ENCODE measurements around the gene ITPR2. TPM values are rescaled to one million over a fixed set of nuclear protein-coding genes. Genes with fewer than 3 reads are reported as not detected.

ITPR2 gene
- total and polyA plus RNA-seq, 12 donors, result 5.1 to 144 (median 66.4) TPM

GRCh38 chr12:26621932-26622331 lies 211.1 kb downstream of the ITPR2 start:
- intact Hi-C loops (cut with DNase I), result no loop called here

GRCh38 chr12:26620907-26621306 lies 212.1 kb downstream of the ITPR2 start:
- WGBS, 4 donors, result 90 to 96% (median 95%) methylated on average over 5 of the region's 5 CpGs
- no peak overlapping the region for H3K27ac ChIP-seq
- H3K27me3 ChIP-seq, result no peaks in the 10 kb centered on the region
- no peak overlapping the region for H3K4me3 ChIP-seq
- intact Hi-C loops (cut with DNase I), result no loop called here
- TF ChIP-seq CTCF (IDR thresholded peaks at IDR 0.05), result no peak
- TF ChIP-seq POLR2A (IDR thresholded peaks at IDR 0.05), result no peak
- DNase-seq, result no peak
- H3K4me1 ChIP-seq (replicated peaks in 1 of 2), result no peaks in the 10 kb centered on the region
- no peaks in the 10 kb centered on the region for H3K9me3 ChIP-seq (replicated peaks in 1 of 3)
- H3K36me3 ChIP-seq (replicated peaks in 1 of 2), result peaks cover 0 to 45% of the 10 kb centered on the region in 2 donors

More at GRCh38 chr12:26621932-26622331, 211.1 kb downstream of the ITPR2 start:
- TF ChIP-seq POLR2A (IDR thresholded peaks at IDR 0.05), result no peak
- TF ChIP-seq CTCF (IDR thresholded peaks at IDR 0.05), result no peak
- no peak for DNase-seq
- Histone ChIP-seq H3K4me3 (no peak overlapping the region), H3K9me3 (replicated peaks in 1 of 3) (no peaks in the 10 kb centered on the region), H3K27ac (no peak overlapping the region), H3K4me1 (replicated peaks in 1 of 2) (no peaks in the 10 kb centered on the region), H3K36me3 (replicated peaks in 1 of 2) (peaks cover 0 to 45% of the 10 kb centered on the region in 2 donors), H3K27me3 (no peaks in the 10 kb centered on the region)
- 75 to 80% (median 77%) methylated on average over 3 of the region's 3 CpGs for WGBS, 4 donors

GRCh38 chr12:26617513-26617912 lies 215.5 kb downstream of the ITPR2 start:
- intact Hi-C loops (cut with DNase I), result loop anchor here in 1 of 2 donors (10.0 kb wide), 1 partner anchor 63 kb away; no protein-coding TSS in a partner anchor
- Histone ChIP-seq H3K27me3 (no peaks in the 10 kb centered on the region), H3K4me3 (no peak overlapping the region), H3K9me3 (replicated peaks in 1 of 3) (no peaks in the 10 kb centered on the region), H3K27ac (no peak overlapping the region), H3K4me1 (replicated peaks in 1 of 2) (no peaks in the 10 kb centered on the region), H3K36me3 (replicated peaks in 1 of 2) (peaks cover 0 to 43% of the 10 kb centered on the region in 2 donors)
- DNase-seq, result no peak
- TF ChIP-seq CTCF (IDR thresholded peaks at IDR 0.05), result no peak
- TF ChIP-seq POLR2A (IDR thresholded peaks at IDR 0.05), result no peak
- 89 to 100% (median 92%) methylated on average over 1 of the region's 1 CpG for WGBS, 4 donors

GRCh38 chr12:26614011-26614616 lies 218.9 kb downstream of the ITPR2 start:
- intact Hi-C loops (cut with DNase I), result loop anchor here in 1 of 2 donors (10.0 kb wide), 1 partner anchor 59 kb away; no protein-coding TSS in a partner anchor
- peaks cover 0 to 9% of the 10 kb centered on the region in 2 donors for H3K36me3 ChIP-seq (replicated peaks in 1 of 2)
- H3K27me3 ChIP-seq, result no peaks in the 10 kb centered on the region
- H3K4me3 ChIP-seq, result no peak overlapping the region
- H3K4me1 ChIP-seq (replicated peaks in 1 of 2), result no peaks in the 10 kb centered on the region
- 45 to 65% (median 58%) methylated on average over 3 of the region's 3 CpGs for WGBS, 4 donors
- no peak for TF ChIP-seq POLR2A (IDR thresholded peaks at IDR 0.05)
- TF ChIP-seq CTCF (IDR thresholded peaks at IDR 0.05), result peak; percentile 6 to 47 (median 34)
- peak in 2 of 7 donors; percentile 12 to 20 for DNase-seq
- H3K9me3 ChIP-seq (replicated peaks in 1 of 3), result no peaks in the 10 kb centered on the region
- H3K27ac ChIP-seq, result no peak overlapping the region

Measured in adrenal gland (tissue), 12 donors.